ENCODE measurements around the gene PAXIP1.

PAXIP1 gene

DNA sequence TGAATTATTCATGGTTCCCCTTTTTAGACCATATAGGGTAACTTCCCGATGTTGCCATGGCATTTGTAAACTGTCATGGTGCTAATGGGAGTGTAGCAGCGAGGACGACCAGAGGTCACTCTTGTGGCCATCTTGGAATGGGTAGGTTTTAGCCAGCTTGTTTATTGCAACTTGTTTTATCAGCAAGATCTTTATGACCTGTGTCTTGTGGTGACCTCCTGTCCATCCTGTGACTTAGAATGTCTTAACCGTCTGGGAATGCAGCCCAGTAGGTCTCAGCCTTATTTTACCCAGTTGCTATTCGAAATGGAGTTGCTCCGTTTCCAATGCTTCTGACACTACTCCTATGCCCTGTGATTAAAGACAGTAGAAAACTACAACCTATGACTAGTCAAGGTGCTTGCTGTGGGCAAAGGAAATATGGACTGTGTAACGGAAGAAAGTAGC, 18.8 kb upstream of the PAXIP1 start:
- TF ChIP-seq NFIC (IDR thresholded peaks at IDR 0.05), result no peak
- no peak for TF ChIP-seq EGR1 (IDR thresholded peaks at IDR 0.05)
- no peak for TF ChIP-seq TAF1 (IDR thresholded peaks at IDR 0.05; ENCODE audit: low read depth)
- TF ChIP-seq TCF12 (IDR thresholded peaks at IDR 0.05; ENCODE audit: low read depth), result no peak
- no peak for TF ChIP-seq CEBPB (IDR thresholded peaks at IDR 0.05)

GRCh38 chr7:155020996-155021395, 18.1 kb upstream of the PAXIP1 start:
- no peak for TF ChIP-seq RAD21 (IDR thresholded peaks at IDR 0.05; ENCODE audit: low read depth)
- TF ChIP-seq TCF12 (IDR thresholded peaks at IDR 0.05; ENCODE audit: low read depth), result no peak
- TF ChIP-seq CEBPB (IDR thresholded peaks at IDR 0.05), result no peak

- TF ChIP-seq TEAD4 (IDR thresholded peaks at IDR 0.05), result no peak
- no peak for TF ChIP-seq CREB1 (IDR thresholded peaks at IDR 0.05; ENCODE audit: low read depth)
- TF ChIP-seq YY1 (IDR thresholded peaks at IDR 0.05; ENCODE audit: low read depth), result no peak
- TF ChIP-seq TCF12 (IDR thresholded peaks at IDR 0.05; ENCODE audit: low read depth), result no peak
- no peak for TF ChIP-seq RAD21 (IDR thresholded peaks at IDR 0.05; ENCODE audit: low read depth)
- TF ChIP-seq, protein P1, sequence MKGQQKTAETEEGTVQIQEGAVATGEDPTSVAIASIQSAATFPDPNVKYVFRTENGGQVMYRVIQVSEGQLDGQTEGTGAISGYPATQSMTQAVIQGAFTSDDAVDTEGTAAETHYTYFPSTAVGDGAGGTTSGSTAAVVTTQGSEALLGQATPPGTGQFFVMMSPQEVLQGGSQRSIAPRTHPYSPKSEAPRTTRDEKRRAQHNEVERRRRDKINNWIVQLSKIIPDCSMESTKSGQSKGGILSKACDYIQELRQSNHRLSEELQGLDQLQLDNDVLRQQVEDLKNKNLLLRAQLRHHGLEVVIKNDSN (IDR thresholded peaks at IDR 0.05), result no peak
- TF ChIP-seq MAX (IDR thresholded peaks at IDR 0.05), result no peak
- TF ChIP-seq CEBPB (IDR thresholded peaks at IDR 0.05), result no peak
- no peak for TF ChIP-seq TAF1 (IDR thresholded peaks at IDR 0.05; ENCODE audit: low read depth)
- TF ChIP-seq FOXM1 (IDR thresholded peaks at IDR 0.05; ENCODE audit: borderline replicate concordance, low read depth), result no peak
- TF ChIP-seq, protein P2, sequence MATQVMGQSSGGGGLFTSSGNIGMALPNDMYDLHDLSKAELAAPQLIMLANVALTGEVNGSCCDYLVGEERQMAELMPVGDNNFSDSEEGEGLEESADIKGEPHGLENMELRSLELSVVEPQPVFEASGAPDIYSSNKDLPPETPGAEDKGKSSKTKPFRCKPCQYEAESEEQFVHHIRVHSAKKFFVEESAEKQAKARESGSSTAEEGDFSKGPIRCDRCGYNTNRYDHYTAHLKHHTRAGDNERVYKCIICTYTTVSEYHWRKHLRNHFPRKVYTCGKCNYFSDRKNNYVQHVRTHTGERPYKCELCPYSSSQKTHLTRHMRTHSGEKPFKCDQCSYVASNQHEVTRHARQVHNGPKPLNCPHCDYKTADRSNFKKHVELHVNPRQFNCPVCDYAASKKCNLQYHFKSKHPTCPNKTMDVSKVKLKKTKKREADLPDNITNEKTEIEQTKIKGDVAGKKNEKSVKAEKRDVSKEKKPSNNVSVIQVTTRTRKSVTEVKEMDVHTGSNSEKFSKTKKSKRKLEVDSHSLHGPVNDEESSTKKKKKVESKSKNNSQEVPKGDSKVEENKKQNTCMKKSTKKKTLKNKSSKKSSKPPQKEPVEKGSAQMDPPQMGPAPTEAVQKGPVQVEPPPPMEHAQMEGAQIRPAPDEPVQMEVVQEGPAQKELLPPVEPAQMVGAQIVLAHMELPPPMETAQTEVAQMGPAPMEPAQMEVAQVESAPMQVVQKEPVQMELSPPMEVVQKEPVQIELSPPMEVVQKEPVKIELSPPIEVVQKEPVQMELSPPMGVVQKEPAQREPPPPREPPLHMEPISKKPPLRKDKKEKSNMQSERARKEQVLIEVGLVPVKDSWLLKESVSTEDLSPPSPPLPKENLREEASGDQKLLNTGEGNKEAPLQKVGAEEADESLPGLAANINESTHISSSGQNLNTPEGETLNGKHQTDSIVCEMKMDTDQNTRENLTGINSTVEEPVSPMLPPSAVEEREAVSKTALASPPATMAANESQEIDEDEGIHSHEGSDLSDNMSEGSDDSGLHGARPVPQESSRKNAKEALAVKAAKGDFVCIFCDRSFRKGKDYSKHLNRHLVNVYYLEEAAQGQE (IDR thresholded peaks at IDR 0.05; ENCODE audit: low read depth), result no peak
- TF ChIP-seq NFIC (IDR thresholded peaks at IDR 0.05), result no peak
Observed at GRCh38 chr7:155017834-155018233, 14.9 kb upstream of the PAXIP1 start.

DNA sequence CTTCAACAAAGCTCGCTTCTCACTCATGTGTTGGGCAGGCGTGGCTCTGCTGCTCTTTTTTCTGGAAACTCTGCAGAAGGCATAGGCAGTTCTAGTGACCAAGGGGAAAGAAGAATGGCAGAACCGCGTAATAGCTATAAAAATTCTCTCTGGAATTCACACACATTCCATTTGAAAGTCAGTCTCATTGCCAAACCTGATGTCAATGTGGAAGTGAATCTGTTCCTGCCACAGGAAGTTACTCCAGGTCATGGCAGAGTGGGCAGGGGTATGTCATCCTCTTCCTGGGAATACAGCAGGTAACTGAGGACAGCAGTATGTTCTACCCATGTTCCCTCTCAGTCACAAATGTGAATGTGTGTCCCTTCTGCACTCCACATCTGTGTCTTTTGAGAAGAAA, 8.2 kb upstream of the PAXIP1 start:
- TF ChIP-seq TAF1 (IDR thresholded peaks at IDR 0.05; ENCODE audit: low read depth) (no peak), ZBTB7A (IDR thresholded peaks at IDR 0.05; ENCODE audit: low read depth) (no peak), CEBPB (IDR thresholded peaks at IDR 0.05) (no peak), CREB1 (IDR thresholded peaks at IDR 0.05; ENCODE audit: low read depth) (no peak), YY1 (IDR thresholded peaks at IDR 0.05; ENCODE audit: low read depth) (no peak), FOXM1 (IDR thresholded peaks at IDR 0.05; ENCODE audit: borderline replicate concordance, low read depth) (no peak), RAD21 (IDR thresholded peaks at IDR 0.05; ENCODE audit: low read depth) (no peak)

DNA sequence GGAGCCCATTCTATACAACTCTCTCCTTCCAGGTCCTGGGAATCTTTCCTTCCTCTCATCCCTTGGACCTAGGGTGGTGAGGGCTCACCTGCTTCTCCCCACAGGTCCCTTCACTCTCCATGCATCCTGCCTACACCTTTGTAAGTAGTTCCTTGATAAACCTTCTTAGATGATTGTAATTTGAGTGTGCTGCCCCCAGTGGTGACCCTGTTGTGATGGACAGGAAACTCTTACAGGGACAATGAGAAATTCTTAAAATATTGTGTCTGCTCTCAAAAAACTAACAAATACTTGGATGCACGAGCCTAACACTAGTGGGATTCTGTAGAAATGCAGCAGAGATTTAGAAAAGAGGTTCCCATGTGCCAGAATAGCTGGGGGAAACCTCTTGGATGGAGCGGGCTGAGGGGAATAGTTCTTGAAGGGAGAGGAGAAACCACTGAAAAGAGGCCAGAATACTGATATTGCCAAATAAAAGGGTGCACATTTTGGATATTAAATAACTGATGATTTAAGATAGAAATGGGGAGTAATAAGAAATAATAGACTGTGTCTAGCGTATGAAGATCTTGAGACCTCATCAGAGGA, 6.7 kb upstream of the PAXIP1 start:
- TF ChIP-seq TEAD4 (IDR thresholded peaks at IDR 0.05) (no peak), FOXM1 (IDR thresholded peaks at IDR 0.05; ENCODE audit: borderline replicate concordance, low read depth) (no peak), TCF12 (IDR thresholded peaks at IDR 0.05; ENCODE audit: low read depth) (no peak), YY1 (IDR thresholded peaks at IDR 0.05; ENCODE audit: low read depth) (no peak), RAD21 (IDR thresholded peaks at IDR 0.05; ENCODE audit: low read depth) (no peak), TAF1 (IDR thresholded peaks at IDR 0.05; ENCODE audit: low read depth) (no peak), NFIC (IDR thresholded peaks at IDR 0.05) (no peak), ZBTB7A (IDR thresholded peaks at IDR 0.05; ENCODE audit: low read depth) (no peak)
- TF ChIP-seq, protein P2 (IDR thresholded peaks at IDR 0.05; ENCODE audit: low read depth), result no peak

- no peak for TF ChIP-seq TAF1 (IDR thresholded peaks at IDR 0.05; ENCODE audit: low read depth)
- TF ChIP-seq FOXM1 (IDR thresholded peaks at IDR 0.05; ENCODE audit: borderline replicate concordance, low read depth), result no peak
- TF ChIP-seq ZBTB7A (IDR thresholded peaks at IDR 0.05; ENCODE audit: low read depth), result no peak
- TF ChIP-seq YY1 (IDR thresholded peaks at IDR 0.05; ENCODE audit: low read depth), result no peak
- TF ChIP-seq, protein P2 (IDR thresholded peaks at IDR 0.05; ENCODE audit: low read depth), result no peak
- no peak for TF ChIP-seq EGR1 (IDR thresholded peaks at IDR 0.05)
- TF ChIP-seq EP300 (IDR thresholded peaks at IDR 0.05; ENCODE audit: borderline replicate concordance), result no peak
- TF ChIP-seq MAX (IDR thresholded peaks at IDR 0.05), result no peak
- TF ChIP-seq RAD21 (IDR thresholded peaks at IDR 0.05; ENCODE audit: low read depth), result no peak
- TF ChIP-seq NFIC (IDR thresholded peaks at IDR 0.05), result no peak
- TF ChIP-seq, protein P1 (IDR thresholded peaks at IDR 0.05), result no peak
- no peak for TF ChIP-seq CREB1 (IDR thresholded peaks at IDR 0.05; ENCODE audit: low read depth)
- TF ChIP-seq CEBPB (IDR thresholded peaks at IDR 0.05), result no peak
- TF ChIP-seq TCF12 (IDR thresholded peaks at IDR 0.05; ENCODE audit: low read depth), result no peak
- TF ChIP-seq TEAD4 (IDR thresholded peaks at IDR 0.05), result no peak
Observed at GRCh38 chr7:155007947-155008346, 5.0 kb upstream of the PAXIP1 start.
